Panc1 (cell line): ENCODE results near the gene MPPED2. TPM values are rescaled to one million over a fixed set of nuclear protein-coding genes. Genes with fewer than 3 reads are reported as not detected.

Experiments used
- ATAC-seq: fragments of 200-7000 bp; cut with Tn5 transposase; 2 replicates; pipeline ENCODE4 v1.9.1; 2020; ENCODE audit warnings: mild to moderate bottlenecking, moderate library complexity
- BruUV-seq: library from RNA; stranded (reverse); fragments of 400-500 nt; replicated peaks from 2 replicates; lab custom pipeline; 2021; lab: Mats Ljungman, UMichigan
- CTCF ChIA-PET: fragments of 300-600 bp; sonication (Branson Sonifier 250); formaldehyde crosslinking; loops from one replicate; lab custom pipeline; 2022; ENCODE audit warnings: antibody characterized with exemption; lab: Charles Lee
- POLR2A ChIA-PET: fragments of 300-600 bp; sonication (Branson Sonifier 250); formaldehyde crosslinking; loops from one replicate; lab custom pipeline; 2022; ENCODE audit warnings: antibody characterized with exemption; lab: Charles Lee
- DNase-seq: peaks from one replicate; pipeline ENCODE4 v3.0.0-alpha.2; 2010; ENCODE audit warnings: low read depth, low spot score
- H3K27ac ChIP-seq: 2 replicates; pipeline ENCODE4 v1.5.1; 2011; ENCODE audit warnings: mild to moderate bottlenecking, low read length, inconsistent platforms
- H3K27me3 ChIP-seq: fragments of 200-500 bp; sonication (Bioruptor generic); 2 replicates; pipeline ENCODE4 v1.6.0; 2014; ENCODE audit warnings: low read length, inconsistent platforms; ENCODE audit not compliant: control insufficient read depth, insufficient read depth
- H3K36me3 ChIP-seq: fragments of 200-500 bp; sonication (Bioruptor generic); 2 replicates; pipeline ENCODE4 v1.5.1; 2014; ENCODE audit warnings: inconsistent platforms, mild to moderate bottlenecking, low read length, moderate library complexity; ENCODE audit not compliant: control insufficient read depth, insufficient read depth
- H3K4me1 ChIP-seq: 2 replicates; pipeline ENCODE4 v1.5.1; 2011; ENCODE audit warnings: inconsistent platforms, mild to moderate bottlenecking, low read length, moderate library complexity; ENCODE audit not compliant: control insufficient read depth, insufficient read depth
- H3K4me3 ChIP-seq, 2 experiments: 2 replicates each; pipeline ENCODE4 v1.5.1; 2011 to 2012; ENCODE audit warnings: low read depth in 2 of 2, low read length in 2 of 2, mild to moderate bottlenecking in 2 of 2, inconsistent platforms in 1 of 2, moderate library complexity in 1 of 2
- H3K9me3 ChIP-seq: fragments of 200-500 bp; sonication (Bioruptor generic); 2 replicates; pipeline ENCODE4 v1.5.1; 2014; ENCODE audit warnings: low read depth, mild to moderate bottlenecking, inconsistent platforms, low read length, moderate library complexity; ENCODE audit not compliant: control insufficient read depth, insufficient read depth
- CTCF ChIP-seq: fragments of 450-650 bp; IDR thresholded peaks from 2 replicates; pipeline ENCODE4 v1.5.1; 2017; ENCODE audit warnings: mild to moderate bottlenecking
- POLR2AphosphoS5 ChIP-seq: IDR thresholded peaks from 2 replicates; pipeline ENCODE4 v1.6.1; 2012; ENCODE audit warnings: mild to moderate bottlenecking, low read depth, low read length, moderate library complexity
- REST ChIP-seq, 2 experiments: IDR thresholded peaks; 2 replicates each; pipeline ENCODE4 v1.6.1; 2011 to 2012; ENCODE audit warnings: low read depth in 2 of 2, control low read depth in 1 of 2, low read length in 1 of 2, mild to moderate bottlenecking in 1 of 2, moderate library complexity in 1 of 2; ENCODE audit not compliant: insufficient read depth in 1 of 2
- SIN3A ChIP-seq: IDR thresholded peaks from 2 replicates; pipeline ENCODE4 v1.6.1; 2012; ENCODE audit warnings: low read depth, mild to moderate bottlenecking, low read length, moderate library complexity, borderline replicate concordance; ENCODE audit not compliant: insufficient read depth
- TCF7L2 ChIP-seq: IDR thresholded peaks from 2 replicates; pipeline ENCODE4 v1.6.1; 2011; ENCODE audit warnings: mild to moderate bottlenecking, low read depth, low read length, inconsistent platforms
- in situ Hi-C: cut with HindIII; loops from 2 replicates; pipeline ENCODE4 v1.10.0; 2016; ENCODE audit warnings: low sequenced_read_pairs, low pct_unique_long_range_greater_than_20kb
- intact Hi-C: fragments of 100-400 bp; cut with micrococcal nuclease; formaldehyde crosslinking; loops from one replicate; pipeline ENCODE4 v1.10.0; 2022; ENCODE audit not compliant: unreplicated experiment
- total RNA-seq: library from RNA; stranded (reverse); gene quantifications from one replicate; pipeline ENCODE4 v1.2.1, GENCODE V29; 2021; ENCODE audit not compliant: unreplicated experiment

MPPED2 gene
- total RNA-seq, 1 experiment from 2014 or later: not detected

- in situ Hi-C loops (no loop called here), intact Hi-C loops (no loop called here)
- Histone ChIP-seq H3K27ac (no peak overlapping the region), H3K4me1 (no peaks in the 10 kb centered on the region), H3K27me3 (no peaks in the 10 kb centered on the region), H3K36me3 (no peaks in the 10 kb centered on the region), H3K4me3 (no peak overlapping the region), H3K9me3 (no peaks in the 10 kb centered on the region)
- ChIA-PET CTCF (no interaction called here), POLR2A (no interaction called here)
- no peak for TF ChIP-seq REST (IDR thresholded peaks at IDR 0.05; ENCODE audit: insufficient read depth in 1 of 2, low read depth in 2 of 2, low read length in 1 of 2)
- TF ChIP-seq CTCF: no peak
- no peak for TF ChIP-seq TCF7L2
- TF ChIP-seq SIN3A: no peak
- TF ChIP-seq POLR2AphosphoS5: no peak
- DNase-seq (no peak), ATAC-seq (no peak)
- no TSS peak for BruUV-seq
These were observed 74.7 kb downstream of the MPPED2 start for GRCh38 chr11:30511408-30511807.

GRCh38 chr11:30510750-30511149 lies 75.4 kb downstream of the MPPED2 start:
- ATAC-seq (no peak), DNase-seq (no peak)
- no peaks in the 10 kb centered on the region for H3K36me3 ChIP-seq
- H3K4me3 ChIP-seq: no peak overlapping the region
- CTCF ChIA-PET: no interaction called here
- intact Hi-C loops (no loop called here), in situ Hi-C loops (no loop called here)
- H3K4me1 ChIP-seq: no peaks in the 10 kb centered on the region
- H3K27ac ChIP-seq: no peak overlapping the region
- no TSS peak for BruUV-seq
- no peaks in the 10 kb centered on the region for H3K9me3 ChIP-seq
- no peak for TF ChIP-seq REST (IDR thresholded peaks at IDR 0.05; ENCODE audit: insufficient read depth in 1 of 2, low read depth in 2 of 2, low read length in 1 of 2)
- TF ChIP-seq TCF7L2: no peak
- TF ChIP-seq SIN3A: no peak
- no peak for TF ChIP-seq POLR2AphosphoS5
- no peak for TF ChIP-seq CTCF
- H3K27me3 ChIP-seq: no peaks in the 10 kb centered on the region
- POLR2A ChIA-PET: no interaction called here
